ENCODE data around the gene CMSS1.

CMSS1 gene

GRCh38 chr3:100179692-100180349 is 362.2 kb downstream of the CMSS1 start:
- no peak for DNase-seq (ENCODE audit: low spot score)

GRCh38 chr3:100183608-100184125 is 366.0 kb downstream of the CMSS1 start:
- DNase-seq (ENCODE audit: low spot score): no peak

- DNase-seq (ENCODE audit: low spot score): no peak
These were observed 367.4 kb downstream of the CMSS1 start for GRCh38 chr3:100184948-100185570.

GRCh38 chr3:100185847-100186246 is 368.2 kb downstream of the CMSS1 start:
- DNase-seq (ENCODE audit: low spot score): no peak

- no peak for DNase-seq (ENCODE audit: low spot score)
These were observed 371.8 kb downstream of the CMSS1 start for GRCh38 chr3:100189444-100189964.

- DNase-seq (ENCODE audit: low spot score): no peak
These were observed 377.7 kb downstream of the CMSS1 start for GRCh38 chr3:100195375-100195774.

- no peak for DNase-seq (ENCODE audit: low spot score)
These were observed 380.2 kb downstream of the CMSS1 start for GRCh38 chr3:100197876-100198275.

GRCh38 chr3:100198579-100199269 is 381.1 kb downstream of the CMSS1 start:
- no peak for DNase-seq (ENCODE audit: low spot score)

GRCh38 chr3:100205171-100205570 is 387.5 kb downstream of the CMSS1 start:
- DNase-seq (ENCODE audit: low spot score): no peak

GRCh38 chr3:100206687-100207086 is 389.0 kb downstream of the CMSS1 start:
- no peak for DNase-seq (ENCODE audit: low spot score)

- DNase-seq (ENCODE audit: low spot score): no peak
These were observed 390.2 kb downstream of the CMSS1 start for GRCh38 chr3:100207886-100208285.

- no peak for DNase-seq (ENCODE audit: low spot score)
These were observed 391.5 kb downstream of the CMSS1 start for GRCh38 chr3:100209169-100209568.

GRCh38 chr3:100209948-100210771 is 392.5 kb downstream of the CMSS1 start:
- DNase-seq (ENCODE audit: low spot score): no peak

- DNase-seq (ENCODE audit: low spot score): no peak
These were observed 393.1 kb downstream of the CMSS1 start for GRCh38 chr3:100210772-100211135.

GRCh38 chr3:100213891-100214573 is 396.4 kb downstream of the CMSS1 start:
- no peak for DNase-seq (ENCODE audit: low spot score)

- DNase-seq (ENCODE audit: low spot score): no peak
These were observed 396.9 kb downstream of the CMSS1 start for GRCh38 chr3:100214574-100214964.

- no peak for DNase-seq (ENCODE audit: low spot score)
These were observed 399.1 kb downstream of the CMSS1 start for GRCh38 chr3:100216713-100217112.

GRCh38 chr3:100221159-100221558 is 403.5 kb downstream of the CMSS1 start:
- no peak for DNase-seq (ENCODE audit: low spot score)

- DNase-seq (ENCODE audit: low spot score): no peak
These were observed 407.5 kb downstream of the CMSS1 start for GRCh38 chr3:100225193-100225592.

- DNase-seq (ENCODE audit: low spot score): no peak
These were observed 408.2 kb downstream of the CMSS1 start for GRCh38 chr3:100225883-100226282.

GRCh38 chr3:100226712-100227429 is 409.2 kb downstream of the CMSS1 start:
- DNase-seq (ENCODE audit: low spot score): no peak

All from D341Med (cell line).